Endothelial cell of umbilical vein (primary cell): ENCODE measurements around the gene NR6A1. TPM values are rescaled to one million over a fixed set of nuclear protein-coding genes. Genes with fewer than 3 reads are reported as not detected.

Experiments
- BruUV-seq: library from RNA; stranded (reverse); fragments of 400-500 nt; replicated peaks from 2 replicates; lab custom pipeline; 2021; lab: Mats Ljungman, UMichigan
- CTCF ChIA-PET: fragments of 300-600, 350-600 bp; sonication (Branson Sonifier 250); formaldehyde crosslinking; loops from one replicate; lab custom pipeline; 2021; ENCODE audit warnings: antibody characterized with exemption, inconsistent platforms; lab: Charles Lee
- POLR2A ChIA-PET: fragments of 300-600, 350-600 bp; sonication (Branson Sonifier 250); formaldehyde crosslinking; loops from one replicate; lab custom pipeline; 2021; ENCODE audit warnings: antibody characterized with exemption, inconsistent platforms; lab: Charles Lee
- DNase-seq: peaks from one replicate; pipeline ENCODE4 v3.0.0-alpha.2; 2011; ENCODE audit warnings: low read depth, low spot score
- FAIRE-seq: peaks from 2 replicates; lab custom pipeline; 2011; peaks lifted over from hg19 to GRCh38; lab: Jason Lieb, UNC
- H2AFZ ChIP-seq: 2 replicates; pipeline ENCODE4 v1.6.0; 2012; ENCODE audit warnings: low read depth, low read length, control low read depth, inconsistent platforms
- H3K27ac ChIP-seq: 2 replicates; pipeline ENCODE4 v1.5.1; 2011; ENCODE audit warnings: low read depth, mild to moderate bottlenecking, control low read depth, low read length, moderate library complexity; ENCODE audit not compliant: insufficient read depth
- H3K27me3 ChIP-seq, 2 experiments: 2 replicates each; pipeline versions ENCODE4 v1.6.0 to v1.6.1; 2011; ENCODE audit warnings: low read length in 2 of 2, mixed read lengths in 1 of 2; ENCODE audit not compliant: control insufficient read depth in 2 of 2, insufficient read depth in 2 of 2
- H3K36me3 ChIP-seq, 2 experiments: 2 replicates in 1 of 2; 3 replicates in 1 of 2; pipeline ENCODE4 v1.5.1; 2011; ENCODE audit warnings: low read length in 2 of 2, mild to moderate bottlenecking in 1 of 2, moderate library complexity in 1 of 2; ENCODE audit not compliant: control insufficient read depth in 2 of 2, insufficient read depth in 2 of 2; ENCODE audit errors: extremely low read depth in 1 of 2
- H3K4me1 ChIP-seq: 3 replicates; pipeline ENCODE4 v1.5.1; 2011; ENCODE audit warnings: mild to moderate bottlenecking, low read length; ENCODE audit not compliant: control insufficient read depth, insufficient read depth; ENCODE audit errors: extremely low read depth
- H3K4me2 ChIP-seq: 2 replicates; pipeline ENCODE4 v1.6.1; 2011; ENCODE audit warnings: low read length, control low read depth, mixed read lengths; ENCODE audit not compliant: insufficient read depth
- H3K4me3 ChIP-seq, 3 experiments: fragments of 200-600 bp in 1 of 3; sonication (generic), shearing (Covaris generic) in 1 of 3; replicated peaks in 1 of 3; 2 replicates each; pipeline ENCODE4 v1.5.1; 2011 to 2016; ENCODE audit warnings: control low read depth in 3 of 3, low read length in 3 of 3, mild to moderate bottlenecking in 2 of 3, inconsistent platforms in 1 of 3, low read depth in 1 of 3, moderate library complexity in 1 of 3; ENCODE audit not compliant: insufficient read depth in 1 of 3
- H3K79me2 ChIP-seq: 2 replicates; pipeline ENCODE4 v1.6.0; 2012; ENCODE audit warnings: low read length, inconsistent platforms; ENCODE audit not compliant: control insufficient read depth, insufficient read depth
- H3K9ac ChIP-seq: replicated peaks from 2 replicates; pipeline ENCODE3; 2011; ENCODE audit warnings: low read length, control low read depth; ENCODE audit not compliant: insufficient read depth; ENCODE audit errors: extremely low read depth
- H3K9me1 ChIP-seq: replicated peaks from 3 replicates; pipeline ENCODE4 v1.6.0; 2011; ENCODE audit warnings: mild to moderate bottlenecking, low read length; ENCODE audit not compliant: control insufficient read depth, insufficient read depth; ENCODE audit errors: extremely low read depth
- H3K9me3 ChIP-seq: replicated peaks from 2 replicates; pipeline ENCODE4 v1.5.1; 2012; ENCODE audit warnings: low read length, inconsistent platforms; ENCODE audit not compliant: control insufficient read depth, insufficient read depth
- H4K20me1 ChIP-seq: replicated peaks from 2 replicates; pipeline ENCODE3; 2011; ENCODE audit warnings: mild to moderate bottlenecking, low read length; ENCODE audit not compliant: control insufficient read depth, insufficient read depth; ENCODE audit errors: extremely low read depth
- CTCF ChIP-seq, 2 donors: IDR thresholded peaks; 1 replicate in 1 of 2; 2 replicates in 1 of 2; pipeline ENCODE4 v1.5.1; 2011; ENCODE audit warnings: low read length in 2 of 2, mild to moderate bottlenecking in 2 of 2, moderate library complexity in 2 of 2, control low read depth in 1 of 2, inconsistent platforms in 1 of 2, low read depth in 1 of 2; ENCODE audit not compliant: insufficient read depth in 1 of 2; ENCODE audit errors: extremely low read depth in 1 of 2
- EZH2 ChIP-seq: IDR thresholded peaks from 2 replicates; pipeline ENCODE4 v1.6.1; 2012; ENCODE audit warnings: borderline replicate concordance, low read depth, mild to moderate bottlenecking, moderate library complexity, low read length, inconsistent platforms; ENCODE audit not compliant: severe bottlenecking
- FOS ChIP-seq: IDR thresholded peaks from 2 replicates; pipeline ENCODE4 v1.6.1; 2011; ENCODE audit warnings: mild to moderate bottlenecking, low read length, moderate library complexity, borderline replicate concordance; ENCODE audit not compliant: insufficient read depth
- GATA2 ChIP-seq: IDR thresholded peaks from 2 replicates; pipeline ENCODE4 v1.7.0; 2011; ENCODE audit warnings: low read depth, mild to moderate bottlenecking, moderate library complexity, mixed read lengths, low read length; ENCODE audit not compliant: insufficient read length, insufficient read depth
- MYC ChIP-seq: IDR thresholded peaks from one replicate; pipeline ENCODE4 v1.6.1; 2011; ENCODE audit warnings: mild to moderate bottlenecking, low read depth, low read length
- POLR2A ChIP-seq: IDR thresholded peaks from 2 replicates; pipeline ENCODE4 v1.6.1; 2012; ENCODE audit warnings: low read depth, mild to moderate bottlenecking, control low read depth, low read length
- dilution Hi-C: fragments of 300-500 bp; cut with MboI; formaldehyde crosslinking; loops from one replicate; pipeline ENCODE4 v1.15.0; 2019; ENCODE audit warnings: low sequenced_read_pairs; ENCODE audit not compliant: extremely low pct_ligation_motif_present
- intact Hi-C: fragments of 100-400 bp; cut with micrococcal nuclease; formaldehyde crosslinking; loops from one replicate; pipeline ENCODE4 v1.10.0; 2022
- polyA plus RNA-seq, 4 experiments: library from polyadenylated mRNA; depleted of rRNA in 3 of 4; stranded (reverse) in 3 of 4; unstranded in 1 of 4; fragments of >200 nt; gene quantifications; 2 replicates each; pipeline versions ENCODE4 v1.2.1 to v1.2.3, GENCODE V29; 2011 to 2012; ENCODE audit warnings: missing spikeins in 1 of 4
- total RNA-seq: library from RNA; stranded (reverse); gene quantifications from 2 replicates; pipeline ENCODE4 v1.2.3, GENCODE V29; 2021

The NR6A1 gene
- total and polyA plus RNA-seq, 2 donors (not counting 3 experiments of a cell fraction or from before 2014, with no cell fraction given): 0.17 to 1.2 TPM

- no peaks in the 10 kb centered on the region for H3K9me3 ChIP-seq
- H2AFZ ChIP-seq: no peak overlapping the region
- no peak overlapping the region for H3K9ac ChIP-seq
- TF ChIP-seq CTCF (IDR thresholded peaks at IDR 0.05; ENCODE audit: extremely low read depth in 1 of 2, insufficient read depth in 1 of 2, low read depth in 1 of 2, low read length in 2 of 2) (no peak), POLR2A (no peak), MYC (no peak), FOS (no peak), EZH2 (no peak), GATA2 (no peak)
- DNase-seq (no peak), FAIRE-seq (no peak)
- dilution Hi-C loops: no loop called here
- H3K36me3 ChIP-seq: no peaks in the 10 kb centered on the region
- H4K20me1 ChIP-seq: no peaks in the 10 kb centered on the region
- intact Hi-C loops: no loop called here
- H3K9me1 ChIP-seq: no peaks in the 10 kb centered on the region
- no peaks in the 10 kb centered on the region for H3K79me2 ChIP-seq
- ChIA-PET POLR2A (no interaction called here), CTCF (no interaction called here)
- no peaks in the 10 kb centered on the region for H3K4me1 ChIP-seq
- no peak overlapping the region for H3K4me3 ChIP-seq
- peaks cover 22 to 31% of the 10 kb centered on the region in 2 experiments for H3K27me3 ChIP-seq
- BruUV-seq: no TSS peak
- H3K27ac ChIP-seq: no peak overlapping the region
- no peak overlapping the region for H3K4me2 ChIP-seq
Measured at GRCh38 chr9:124507880-124508423, 263.2 kb downstream of the NR6A1 start.
